ENCODE measurements around the gene TEDDM1.
"Not testable (repeated sequence)": the region's sequence is repeated elsewhere in the genome, so short reads cannot be mapped to it uniquely, and the experiment has no call there.

Gene TEDDM1, protein sequence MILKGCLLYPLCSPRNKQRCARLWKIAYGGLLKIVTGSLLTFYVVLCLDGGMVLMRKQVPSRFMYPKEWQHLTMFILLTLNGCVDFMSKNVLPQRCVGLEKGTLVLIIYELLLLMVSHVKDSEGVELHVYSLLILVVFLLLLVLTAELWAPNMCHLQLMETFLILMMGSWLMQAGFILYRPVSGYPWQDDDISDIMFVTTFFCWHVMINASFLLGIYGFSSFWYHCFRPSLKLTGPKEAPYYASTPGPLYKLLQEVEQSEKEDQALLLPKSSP

DNA sequence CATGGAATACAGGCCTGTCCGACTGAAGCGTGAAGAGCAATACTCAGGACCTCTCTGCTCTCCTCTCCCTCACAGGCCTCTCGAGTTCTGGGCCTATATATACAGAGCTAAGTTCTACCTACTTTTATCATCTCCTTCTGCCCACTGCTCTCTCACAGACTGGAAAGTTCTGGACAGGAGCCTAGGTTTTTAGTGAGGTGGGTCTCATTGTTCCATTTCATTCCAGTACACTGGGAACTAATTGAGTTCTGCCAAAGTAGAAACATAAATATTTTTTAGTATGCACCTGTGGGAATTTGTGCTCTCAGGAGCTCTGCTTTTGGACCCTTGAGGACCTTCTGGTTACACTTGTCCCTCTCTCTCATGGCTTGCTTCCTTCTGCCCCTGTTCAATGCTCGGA lies at the start of gene TEDDM1:
Gene TEDDM1, minus strand, starts transcription at position 101 of the 400 bp plus-strand sequence. CDS start 182 bp downstream, outside the sequence.
- no peak for DNase-seq (ENCODE audit: low spot score)

DNA sequence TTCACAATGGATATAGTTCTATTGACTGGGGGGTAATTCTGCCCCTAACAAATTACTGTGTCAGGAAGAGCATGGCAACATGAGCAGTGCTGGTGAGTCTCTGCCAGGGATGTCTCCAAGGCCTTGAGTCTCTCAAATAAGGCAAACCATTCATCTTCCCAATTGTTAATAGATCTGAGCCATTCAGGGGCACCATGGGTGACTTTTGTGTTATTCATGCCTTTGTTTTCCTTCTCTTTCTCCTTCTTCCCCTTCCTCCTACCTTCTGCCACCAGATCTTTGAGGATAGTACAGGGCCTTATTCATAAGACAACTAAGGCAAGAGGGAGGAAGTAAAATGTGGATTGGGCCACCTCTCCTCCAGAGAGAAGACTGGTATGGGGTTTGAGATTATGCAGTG lies 49.6 kb upstream of the TEDDM1 start, which contains the start of gene RGSL1:
Gene RGSL1, plus strand, starts transcription at position 60 of the 400 bp plus-strand sequence. Its CDS starts 20 bp downstream, at position 80.
- no peak for DNase-seq (ENCODE audit: low spot score)

DNA sequence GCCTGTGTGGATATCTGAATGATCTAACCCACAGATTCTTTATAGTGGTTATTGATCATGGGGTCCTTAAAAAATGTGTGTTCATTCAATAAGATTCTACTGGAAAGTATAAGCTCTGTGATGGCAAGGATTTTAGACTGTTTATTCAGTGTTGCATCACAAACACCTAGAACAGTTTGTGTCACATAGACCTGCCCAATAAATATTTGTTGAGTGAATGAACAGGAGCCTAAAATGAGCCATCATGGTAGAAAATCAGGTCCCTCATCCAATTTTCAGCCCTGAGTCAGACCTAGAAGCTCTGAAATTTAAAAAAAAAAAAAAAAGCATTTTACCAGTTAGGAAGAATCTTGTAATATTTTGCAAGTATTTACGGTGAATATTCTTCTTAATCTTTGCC lies 47.2 kb upstream of the TEDDM1 start:
- no peak for DNase-seq (ENCODE audit: low spot score)

DNA sequence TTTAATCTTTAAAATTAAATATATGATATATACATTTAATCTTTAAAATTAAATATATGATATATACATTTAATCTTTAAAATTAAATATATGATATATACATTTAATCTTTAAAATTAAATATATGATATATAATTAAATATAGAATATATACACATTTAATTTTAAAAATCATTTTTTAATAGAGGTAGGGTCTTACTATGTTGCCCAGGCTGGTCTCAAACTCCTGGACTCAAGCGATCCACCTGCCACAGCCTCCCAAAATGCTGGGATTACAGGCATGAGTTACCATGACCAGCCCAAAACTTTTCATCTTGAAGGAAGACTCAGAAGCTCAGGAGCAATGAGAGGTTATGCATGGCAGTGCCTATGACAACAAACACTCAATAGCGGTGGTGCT lies 46.7 kb upstream of the TEDDM1 start:
- not testable (repeated sequence) for DNase-seq (ENCODE audit: low spot score)

DNA sequence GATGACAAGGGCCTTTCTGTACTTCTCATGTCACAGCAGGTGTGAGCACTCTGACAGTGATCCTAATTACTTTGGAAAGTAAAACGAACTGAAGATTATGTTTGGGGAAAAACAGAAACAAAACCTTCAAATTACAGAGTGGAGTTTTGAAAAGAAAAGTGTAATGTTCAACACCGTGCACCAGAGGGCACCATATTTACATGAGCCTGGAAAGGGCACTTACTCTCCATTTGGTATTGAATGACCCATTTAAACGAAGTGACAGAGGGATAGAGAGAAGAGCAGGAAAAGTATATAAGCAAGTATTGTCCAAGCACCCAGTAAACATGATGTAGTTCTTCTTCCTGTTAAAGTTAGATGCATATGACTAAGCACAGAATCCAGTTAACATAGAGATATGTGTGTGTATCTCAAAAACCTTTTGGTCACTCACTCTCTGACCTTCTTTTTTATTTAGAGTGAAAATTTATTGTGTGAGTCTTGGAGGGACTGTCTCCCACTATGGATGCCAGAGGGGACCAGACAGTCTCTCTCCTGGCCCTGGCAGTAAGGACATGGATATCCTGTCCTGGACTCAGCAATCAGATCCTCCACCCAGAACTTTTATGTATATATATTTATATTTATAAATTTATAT lies 45.7 kb upstream of the TEDDM1 start:
- peak; percentile 31 for DNase-seq (ENCODE audit: low spot score)

DNA sequence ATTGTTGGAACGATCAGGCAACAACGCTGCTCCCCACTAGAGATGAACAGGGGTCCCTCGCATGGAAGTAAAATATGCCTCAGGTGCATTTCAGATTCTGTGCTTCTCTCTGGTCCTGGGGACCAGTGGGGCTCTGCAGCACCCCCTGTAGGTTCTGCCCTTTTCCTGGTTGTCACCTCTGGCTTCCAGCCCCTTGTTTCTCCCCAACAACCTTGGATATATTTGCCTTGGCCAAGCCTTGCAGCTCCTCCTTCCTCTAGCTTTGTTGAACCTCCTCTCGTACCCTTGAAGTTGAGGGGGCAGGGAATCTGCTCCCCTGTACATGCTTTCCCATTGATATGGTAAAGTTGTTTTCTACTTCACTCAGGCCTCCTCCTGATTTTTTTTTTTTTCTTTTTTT lies 44.0 kb upstream of the TEDDM1 start:
- DNase-seq (ENCODE audit: low spot score) = no peak

DNA sequence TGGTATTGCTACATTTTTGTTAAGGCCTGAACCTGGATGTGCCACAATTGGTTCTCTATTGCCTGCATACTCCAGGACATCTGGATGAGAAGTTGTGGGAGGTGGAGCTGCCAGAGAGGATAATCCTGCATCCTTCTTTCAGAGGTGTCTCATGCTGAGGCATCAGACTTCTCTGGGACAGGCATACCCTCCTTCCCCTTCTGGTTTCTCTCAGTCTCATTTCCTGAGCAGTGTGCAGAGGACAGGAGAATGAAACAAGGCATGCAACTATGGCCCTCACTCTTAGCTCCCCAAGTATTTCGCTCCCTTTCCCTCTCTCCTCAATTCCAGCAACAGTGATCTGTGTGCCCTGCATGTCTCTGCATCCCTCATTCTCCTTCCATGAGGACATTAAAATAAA lies 41.9 kb upstream of the TEDDM1 start:
- no peak for DNase-seq (ENCODE audit: low spot score)

DNA sequence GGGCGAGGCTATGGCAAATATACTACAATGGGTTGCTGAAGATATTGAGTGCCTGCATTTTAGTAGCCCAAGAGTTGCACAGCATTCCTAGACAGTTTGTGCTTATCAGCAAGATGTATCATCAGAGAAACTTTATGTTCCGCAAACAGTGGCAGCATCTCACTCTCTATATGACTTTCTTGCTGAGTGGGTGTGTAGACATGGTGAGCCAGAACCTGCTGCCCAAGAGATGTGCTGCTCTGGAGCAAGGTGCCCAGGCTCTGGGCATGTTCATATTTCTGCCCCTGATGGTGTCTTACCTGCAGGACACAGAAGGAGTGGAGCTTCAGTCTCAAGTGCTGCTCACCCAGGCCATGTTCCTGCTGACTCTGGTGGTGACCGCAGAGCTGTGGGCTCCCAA lies 41.3 kb upstream of the TEDDM1 start:
- DNase-seq (ENCODE audit: low spot score) = no peak

DNA sequence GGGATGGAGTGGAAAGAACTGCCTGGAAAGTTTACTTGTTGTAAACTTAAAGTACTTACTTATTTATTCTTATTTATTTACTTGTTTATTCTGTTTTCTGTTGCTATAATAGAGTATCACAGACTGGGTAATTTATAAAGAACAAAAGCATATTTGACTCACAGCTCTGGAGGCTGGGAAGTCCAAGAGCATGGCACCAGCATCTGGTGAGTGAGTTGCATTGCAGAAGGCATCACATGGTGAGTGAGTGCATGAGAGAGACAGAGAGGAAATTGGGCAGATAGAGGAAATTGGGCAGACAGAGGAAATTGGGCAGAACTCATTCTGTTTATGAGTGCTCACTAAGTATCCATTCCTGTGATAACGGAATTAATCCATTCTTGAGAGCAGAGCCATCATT lies 37.9 kb upstream of the TEDDM1 start:
- DNase-seq (ENCODE audit: low spot score) = no peak

DNA sequence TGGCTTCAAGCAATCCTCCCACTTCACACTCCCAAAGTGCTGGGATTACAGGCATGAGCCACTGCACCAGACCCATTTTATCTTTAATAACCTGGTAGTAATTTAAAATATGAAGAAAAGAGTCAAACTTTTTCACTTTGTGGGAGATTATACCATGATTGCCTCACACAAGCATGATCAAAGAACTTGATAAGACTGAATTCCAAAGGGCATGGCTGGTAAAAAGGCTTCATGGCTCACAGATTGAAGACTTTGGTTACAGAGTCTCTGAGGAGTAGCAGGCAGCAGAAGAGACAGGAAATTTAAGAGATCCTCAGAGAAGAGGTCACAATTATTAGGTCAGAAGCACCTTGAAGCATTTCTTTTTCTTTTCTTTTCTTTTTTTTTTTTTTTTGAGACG lies 33.1 kb upstream of the TEDDM1 start:
- no peak for DNase-seq (ENCODE audit: low spot score)

DNA sequence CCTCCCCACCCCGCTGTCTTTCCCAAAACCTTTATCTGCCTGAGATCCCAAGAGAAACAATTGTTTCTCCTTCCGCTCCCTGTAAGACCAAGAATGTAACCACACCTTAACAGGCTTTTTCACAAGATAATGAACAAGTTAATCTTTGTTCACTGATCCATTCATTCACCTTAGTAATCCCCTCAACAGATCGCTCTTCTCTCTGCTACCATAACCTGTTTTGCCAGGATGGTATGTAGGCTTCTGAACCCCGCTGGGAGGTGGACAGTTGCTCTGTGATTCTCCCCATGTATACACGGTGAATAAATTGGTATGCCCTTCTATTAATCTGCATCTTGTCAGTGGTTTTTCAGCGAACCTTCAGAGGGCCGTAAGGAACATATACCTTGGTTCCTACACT lies 30.8 kb upstream of the TEDDM1 start:
- no peak for DNase-seq (ENCODE audit: low spot score)

DNA sequence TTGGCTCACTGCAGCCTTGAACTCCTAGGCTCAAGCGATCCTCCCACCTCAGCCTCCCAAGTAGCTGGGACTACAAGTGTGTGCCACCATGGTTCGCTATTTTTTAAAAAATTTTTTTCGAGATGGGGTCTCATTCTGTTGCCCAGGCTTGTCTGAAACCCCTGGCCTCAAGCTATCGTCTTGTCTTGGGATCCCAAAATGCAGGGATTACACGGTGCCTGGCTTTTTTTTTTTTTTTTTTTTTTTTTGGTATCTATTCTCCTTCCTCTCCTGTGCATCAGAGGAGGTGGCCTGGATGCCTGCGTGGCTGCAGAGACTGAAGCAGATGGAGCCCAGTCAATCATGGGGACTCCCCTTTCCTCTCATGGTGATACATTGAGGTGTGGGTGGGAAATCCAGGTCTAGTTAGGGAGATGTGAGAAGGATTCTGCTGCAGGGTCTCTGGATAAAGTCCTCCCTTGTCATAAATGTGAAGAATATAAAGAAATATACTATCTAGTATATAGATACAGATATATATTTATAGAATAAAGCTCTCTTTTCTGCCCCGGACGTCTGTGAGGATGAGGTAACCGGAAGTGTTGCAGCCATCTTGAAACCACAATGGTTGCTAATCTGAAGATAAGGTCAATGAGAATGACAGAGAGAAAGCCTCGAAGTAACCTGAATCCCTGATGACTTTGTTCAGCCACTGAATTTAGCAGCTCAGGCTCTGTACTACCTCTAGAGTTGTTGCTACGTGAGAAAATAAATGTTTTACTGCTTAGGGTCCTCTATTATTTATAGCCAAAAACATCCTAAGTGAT lies 30.0 kb upstream of the TEDDM1 start:
- DNase-seq (ENCODE audit: low spot score) = no peak

DNA sequence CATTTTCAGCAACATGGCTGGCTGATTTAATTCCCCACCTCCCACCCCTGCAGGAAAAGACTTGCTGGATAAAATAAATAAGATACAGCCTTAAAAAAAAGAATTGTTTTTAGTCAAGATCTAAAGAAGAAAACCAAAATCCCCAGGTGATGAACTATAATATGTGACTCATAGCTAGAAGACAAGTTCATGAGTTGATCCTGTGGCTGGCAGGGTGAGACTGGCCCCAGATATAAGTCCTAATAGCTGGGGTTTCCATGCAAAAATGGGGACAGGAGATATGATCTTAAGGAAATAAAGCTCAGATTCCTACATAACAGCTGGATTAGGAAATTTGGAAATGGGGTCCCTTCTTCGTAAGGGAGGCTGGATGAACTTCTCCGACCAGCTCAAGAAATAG lies 27.6 kb upstream of the TEDDM1 start:
- no peak for DNase-seq (ENCODE audit: low spot score)

DNA sequence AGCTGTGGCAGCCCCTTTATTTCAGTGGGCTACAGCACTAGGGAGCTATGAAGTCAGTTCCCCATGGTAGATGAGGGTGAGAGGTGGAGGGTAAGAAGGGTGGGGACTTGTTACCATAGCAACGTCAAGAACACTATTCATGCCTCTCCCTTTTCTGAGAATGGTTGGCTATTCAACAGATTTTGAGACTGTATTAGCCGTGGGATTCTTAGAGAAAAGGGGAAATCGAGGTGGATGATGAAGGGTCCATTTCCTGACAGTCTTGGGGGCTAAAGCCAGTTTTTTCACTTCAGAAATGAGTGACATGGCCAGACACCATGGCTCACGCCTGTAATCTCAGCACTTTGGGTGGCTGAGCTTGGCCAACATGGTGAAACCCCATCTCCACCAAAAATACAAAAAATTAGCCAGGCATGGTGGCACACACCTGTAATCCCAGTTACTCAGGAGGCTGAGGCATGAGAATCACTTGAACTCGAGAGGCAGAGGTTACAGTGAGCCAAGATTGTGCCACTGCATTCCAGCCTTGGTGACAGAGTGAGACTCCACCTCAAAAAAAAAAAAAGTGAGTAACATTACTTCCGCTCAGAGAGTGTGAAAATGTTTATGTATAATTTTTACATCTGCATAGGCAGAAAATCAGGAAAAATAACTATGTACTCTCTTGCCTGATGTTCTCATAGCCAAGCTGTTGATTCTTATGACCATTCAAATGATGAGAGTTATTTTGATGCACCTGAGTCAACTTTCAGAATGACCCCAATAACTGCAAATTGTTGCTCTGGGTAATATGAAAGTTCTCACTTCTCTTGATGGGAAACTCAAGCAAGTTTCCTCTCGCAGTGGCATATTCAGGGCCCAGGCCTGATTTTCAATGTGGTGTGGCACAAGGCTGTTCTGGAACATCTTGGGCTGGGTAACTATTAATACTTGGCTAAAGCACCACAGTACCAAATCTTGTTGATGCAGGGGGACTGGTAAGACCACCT lies 26.3 kb upstream of the TEDDM1 start:
- no peak for DNase-seq (ENCODE audit: low spot score)

DNA sequence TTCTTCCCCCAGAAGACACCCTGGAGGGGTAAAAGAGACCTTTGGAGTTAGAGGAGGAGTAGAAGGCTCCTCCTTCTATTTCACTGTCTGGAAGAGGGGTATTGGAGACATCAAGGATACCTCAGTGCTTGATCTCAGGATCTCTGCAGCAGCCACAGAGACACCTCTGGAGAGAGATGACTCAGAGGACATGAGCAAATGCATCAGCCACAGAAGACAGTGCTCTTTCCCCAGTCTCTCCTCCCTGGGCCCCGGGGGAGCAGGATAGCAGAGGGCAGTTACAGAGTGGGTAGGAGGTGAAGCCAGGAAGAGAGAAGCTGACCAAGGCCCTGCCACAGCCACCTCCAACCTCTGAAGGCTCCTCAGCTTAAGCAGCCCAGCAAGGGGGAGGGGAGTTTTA lies 15.3 kb upstream of the TEDDM1 start:
- no peak for DNase-seq (ENCODE audit: low spot score)

DNA sequence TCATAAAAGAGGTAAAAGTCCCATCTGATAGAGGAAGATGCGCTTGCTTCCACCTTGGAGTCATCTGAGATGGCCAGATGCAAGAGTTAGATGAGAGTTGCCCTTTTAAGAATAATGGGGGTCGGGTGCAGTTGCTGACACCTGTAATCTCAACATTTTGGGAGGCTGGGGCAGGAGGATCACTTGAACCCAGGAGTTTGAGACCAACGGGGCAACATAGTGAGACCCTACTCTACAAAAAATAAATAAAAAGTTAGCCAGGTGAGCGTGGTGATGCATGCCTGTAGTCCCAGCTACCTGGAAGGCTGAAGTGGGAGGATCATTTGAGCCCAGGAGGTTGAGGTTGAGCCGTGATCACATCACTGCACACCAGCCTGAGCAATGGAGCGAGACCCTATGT lies 13.5 kb upstream of the TEDDM1 start:
- no peak for DNase-seq (ENCODE audit: low spot score)

DNA sequence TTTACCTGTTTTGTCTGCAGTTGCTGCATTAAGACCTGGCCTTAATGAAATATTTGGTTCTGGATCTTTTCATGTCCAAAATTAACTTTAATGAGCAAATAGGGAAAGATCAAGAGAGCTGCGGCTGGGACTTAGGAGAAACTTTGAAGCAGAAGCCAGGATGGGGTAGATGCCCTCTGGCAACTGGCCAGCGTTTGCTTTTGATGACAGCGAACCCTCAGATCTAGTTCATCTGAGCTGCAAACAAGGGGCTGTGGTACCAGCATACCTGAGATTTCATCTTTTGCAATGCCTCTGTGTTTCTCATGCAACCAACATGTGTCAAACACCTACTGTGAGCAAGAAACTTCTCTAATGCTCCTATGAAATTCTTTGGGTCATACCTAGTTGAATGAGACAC lies 13.0 kb upstream of the TEDDM1 start:
- DNase-seq (ENCODE audit: low spot score) = no peak

DNA sequence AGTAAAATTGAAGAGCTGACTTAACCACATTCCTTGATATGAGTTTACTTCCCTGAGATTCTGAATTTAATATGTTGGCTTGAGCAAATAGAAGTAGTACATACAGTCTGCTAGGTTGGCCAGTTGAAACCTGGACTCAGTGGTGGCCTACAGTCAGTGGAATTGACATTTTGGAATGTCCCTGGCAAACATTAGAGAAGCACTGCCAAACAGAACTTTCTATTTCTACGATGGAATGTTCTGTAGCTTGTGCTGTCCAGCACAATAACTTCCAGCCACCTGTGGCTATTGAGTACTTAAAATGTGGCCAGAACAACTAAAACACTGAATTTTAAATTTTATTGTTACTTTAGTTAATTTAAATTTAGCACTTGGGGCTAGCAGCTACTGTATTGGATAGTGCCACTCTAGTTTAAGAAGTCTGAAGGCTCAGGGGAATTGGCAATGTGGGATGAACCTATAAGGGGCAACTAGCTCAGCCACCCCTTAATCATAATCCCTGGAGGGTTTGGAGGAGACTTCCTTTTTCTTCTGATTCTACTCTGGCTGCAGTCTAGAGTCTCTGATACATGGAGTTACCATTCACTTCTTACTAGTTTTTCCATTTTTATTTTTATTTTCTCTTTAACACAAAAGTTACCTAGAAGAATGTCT lies 10.3 kb upstream of the TEDDM1 start:
- DNase-seq (ENCODE audit: low spot score) = no peak

DNA sequence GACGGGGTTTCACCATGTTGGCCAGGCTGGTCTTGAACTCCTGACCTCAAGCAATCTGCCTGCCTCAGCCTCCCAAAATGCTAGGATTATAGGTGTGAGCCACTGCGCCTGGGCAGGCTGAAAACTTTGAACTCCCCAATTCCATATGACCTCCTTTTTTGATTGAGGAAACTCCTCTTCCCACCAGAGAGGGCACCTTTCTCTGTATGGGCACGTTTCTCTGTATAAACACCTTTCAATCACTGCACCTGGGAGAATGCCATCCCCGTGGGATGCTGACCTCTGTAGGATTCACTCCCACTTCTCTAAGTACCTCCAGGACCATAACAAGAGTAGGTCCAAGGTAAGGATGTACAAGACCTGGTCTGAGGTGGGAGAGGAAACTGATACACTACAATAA lies 9.7 kb upstream of the TEDDM1 start:
- DNase-seq (ENCODE audit: low spot score) = no peak

DNA sequence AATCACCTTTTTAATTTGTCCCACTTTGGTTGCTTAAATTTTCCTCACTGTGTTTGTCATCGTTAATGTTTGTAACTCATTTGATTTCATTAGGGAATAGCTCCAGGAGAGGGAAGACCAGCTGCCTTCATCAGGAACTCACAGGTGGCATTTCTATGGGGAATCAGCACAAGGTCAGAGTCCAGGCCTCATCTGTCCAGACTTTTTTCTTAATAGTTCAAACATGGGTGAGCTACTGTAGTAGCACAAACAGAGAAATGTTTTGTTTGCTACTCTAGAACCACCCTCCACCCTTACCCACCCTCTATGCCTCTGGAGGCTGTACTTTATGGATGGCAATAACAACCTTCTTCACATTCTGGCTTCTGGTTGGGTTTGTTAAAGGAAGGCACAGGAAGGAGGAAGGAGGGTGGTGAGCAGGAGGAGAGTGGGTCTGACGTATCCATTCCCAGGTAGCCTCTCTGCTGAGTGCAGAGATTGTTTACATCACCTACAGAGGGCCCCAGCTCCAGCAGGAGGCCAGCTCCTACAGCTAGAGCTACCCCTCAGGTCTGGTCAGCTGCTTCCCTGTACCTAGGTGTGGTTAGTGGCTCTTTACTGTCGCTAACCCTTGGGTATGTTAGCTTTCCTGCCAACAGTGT lies 8.1 kb upstream of the TEDDM1 start:
- DNase-seq (ENCODE audit: low spot score) = no peak

DNA sequence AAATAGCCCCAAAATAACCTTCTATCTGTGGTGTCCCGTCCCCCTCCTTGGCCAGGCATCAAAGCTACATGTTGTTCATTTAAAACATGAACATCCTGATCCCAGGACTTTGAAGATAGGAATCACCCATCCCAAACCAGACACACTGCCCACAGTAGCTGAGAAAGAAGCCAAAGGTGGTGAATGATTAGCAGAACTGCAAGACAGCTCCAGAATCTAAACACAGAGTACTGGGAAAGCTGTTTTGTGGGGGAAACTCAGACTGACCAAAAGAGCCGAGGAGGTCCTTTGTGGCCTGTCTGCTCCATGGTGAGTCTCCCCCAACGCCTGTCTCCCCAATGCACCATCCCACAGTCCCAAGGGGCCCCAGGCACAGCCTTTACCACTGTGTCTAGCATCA lies 7.3 kb upstream of the TEDDM1 start:
- no peak for DNase-seq (ENCODE audit: low spot score)
